ENCODE measurements around the gene ARPC5. TPM values are rescaled to one million over a fixed set of nuclear protein-coding genes. Genes with fewer than 3 reads are reported as not detected.
"Not testable (repeated sequence)": the region's sequence is repeated elsewhere in the genome, so short reads cannot be mapped to it uniquely, and the experiment has no call there.

Gene ARPC5
- 100 to 1,000 TPM; 103 to 120 (median 113) TPM for total RNA-seq
- 324 TPM for total RNA-seq (2013)

DNA sequence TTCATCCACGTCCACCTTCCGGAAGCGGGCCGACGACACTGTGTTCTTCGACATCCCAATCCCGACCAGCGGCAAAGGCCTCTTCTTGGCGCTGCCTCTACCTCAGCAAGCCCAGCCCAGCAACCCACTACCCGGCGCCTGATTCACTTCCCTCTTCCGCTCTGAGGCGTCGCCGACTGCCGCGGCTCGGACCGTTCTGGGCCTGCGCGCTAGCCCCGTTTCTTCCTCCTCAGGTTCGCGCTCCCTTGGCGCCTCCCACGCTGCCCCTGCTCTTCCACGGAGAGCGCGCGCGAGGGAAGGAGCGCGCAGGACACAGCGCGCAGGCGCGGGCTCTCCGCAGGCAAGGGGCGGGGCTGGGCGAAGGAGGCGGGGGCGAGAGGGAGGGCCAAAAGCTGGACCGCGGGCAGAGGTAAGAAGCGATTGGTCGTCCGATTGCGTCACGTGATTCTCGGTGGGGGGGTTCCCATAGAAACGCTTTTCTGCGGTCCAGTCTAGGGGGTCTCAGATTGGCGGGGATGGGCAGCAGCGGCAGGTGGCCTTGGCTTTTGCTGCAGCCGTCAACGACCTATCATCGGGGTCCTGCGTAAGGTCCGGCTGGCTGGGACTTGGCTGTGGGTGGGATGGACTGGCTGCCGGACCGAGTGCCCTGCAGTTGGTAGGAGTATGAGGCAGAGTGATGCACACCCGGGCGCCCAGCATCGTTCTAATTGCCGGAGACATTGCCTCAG, at the start of gene ARPC5:
TSS of gene ARPC5 (minus strand) at position 178 of the 728 bp plus-strand sequence. CDS start at position 54, 124 bp downstream.
- H3K4me3 ChIP-seq (ENCODE audit: low read length): peak within 1 kb of the TSS; percentile 62
- H3K36me3 Mint-ChIP-seq: no peaks in the 10 kb centered on the region
- peak within 1 kb of the TSS; percentile 49 for H3K27ac ChIP-seq (ENCODE audit: low read length)
- under 1% methylated on average over 65 of the region's 65 CpGs for WGBS (ENCODE audit: insufficient coverage)
- H3K4me1 ChIP-seq (ENCODE audit: control insufficient read depth, insufficient read depth, low read length): peaks cover 16% of the 10 kb centered on the region
- DNase-seq (peak; percentile 89 to 98), ATAC-seq (peak; percentile 83 to 93 (median 86))
- peak within 1 kb of the TSS; percentile 99 for H3K4me3 Mint-ChIP-seq
- H3K27me3 ChIP-seq (ENCODE audit: control insufficient read depth, insufficient read depth, low read length): no peaks in the 10 kb centered on the region
- TF ChIP-seq, protein P1, sequence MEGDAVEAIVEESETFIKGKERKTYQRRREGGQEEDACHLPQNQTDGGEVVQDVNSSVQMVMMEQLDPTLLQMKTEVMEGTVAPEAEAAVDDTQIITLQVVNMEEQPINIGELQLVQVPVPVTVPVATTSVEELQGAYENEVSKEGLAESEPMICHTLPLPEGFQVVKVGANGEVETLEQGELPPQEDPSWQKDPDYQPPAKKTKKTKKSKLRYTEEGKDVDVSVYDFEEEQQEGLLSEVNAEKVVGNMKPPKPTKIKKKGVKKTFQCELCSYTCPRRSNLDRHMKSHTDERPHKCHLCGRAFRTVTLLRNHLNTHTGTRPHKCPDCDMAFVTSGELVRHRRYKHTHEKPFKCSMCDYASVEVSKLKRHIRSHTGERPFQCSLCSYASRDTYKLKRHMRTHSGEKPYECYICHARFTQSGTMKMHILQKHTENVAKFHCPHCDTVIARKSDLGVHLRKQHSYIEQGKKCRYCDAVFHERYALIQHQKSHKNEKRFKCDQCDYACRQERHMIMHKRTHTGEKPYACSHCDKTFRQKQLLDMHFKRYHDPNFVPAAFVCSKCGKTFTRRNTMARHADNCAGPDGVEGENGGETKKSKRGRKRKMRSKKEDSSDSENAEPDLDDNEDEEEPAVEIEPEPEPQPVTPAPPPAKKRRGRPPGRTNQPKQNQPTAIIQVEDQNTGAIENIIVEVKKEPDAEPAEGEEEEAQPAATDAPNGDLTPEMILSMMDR (IDR thresholded peaks at IDR 0.05): no peak
- H3K36me3 ChIP-seq (ENCODE audit: control insufficient read depth, insufficient read depth, low read length): peaks cover 13% of the 10 kb centered on the region
- H3K27me3 Mint-ChIP-seq (ENCODE audit: low read depth in 2 of 2): peaks cover 0 to 7% of the 10 kb centered on the region in 2 donors
- intact Hi-C loops (cut with micrococcal nuclease): loop anchor here (2.0 kb wide), 1 partner anchor 165 kb away; no protein-coding TSS in a partner anchor
- H3K9me3 Mint-ChIP-seq: no peaks in the 10 kb centered on the region
- H3K4me1 Mint-ChIP-seq: peaks cover 40 to 47% of the 10 kb centered on the region in 2 donors
- peak within 1 kb of the TSS; percentile 92 to 99 for H3K27ac Mint-ChIP-seq
- no peaks in the 10 kb centered on the region for H3K9me3 ChIP-seq (ENCODE audit: control insufficient read depth, insufficient read depth, low read length)

DNA sequence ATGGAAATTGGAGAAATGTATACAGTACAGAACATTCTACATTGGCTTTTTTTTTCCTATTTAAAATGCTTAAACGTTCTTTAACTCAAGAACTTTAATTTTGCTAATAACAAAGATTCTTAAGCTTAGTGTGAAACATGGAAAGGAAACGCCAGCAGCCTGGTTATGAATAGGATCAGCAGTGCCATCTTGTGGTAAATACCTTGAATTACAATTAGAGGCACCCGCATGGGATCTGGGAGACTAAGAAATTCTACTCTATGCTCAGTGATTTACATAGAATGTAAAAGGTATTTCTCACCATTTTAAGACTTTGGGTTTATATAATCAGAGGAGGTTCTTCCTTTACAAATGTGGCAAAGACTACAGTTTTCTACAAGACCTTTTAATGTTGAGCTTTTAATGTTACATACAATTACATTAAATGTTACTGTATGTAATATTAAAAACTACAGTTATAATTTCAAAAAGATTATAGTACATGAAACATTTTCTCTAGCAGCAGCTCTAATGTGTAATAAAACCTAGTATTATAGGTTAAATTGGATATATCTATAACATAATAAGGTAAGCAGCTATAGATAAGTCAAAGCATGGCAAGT, 49.6 kb upstream of the ARPC5 start:
- no peaks in the 10 kb centered on the region for H3K36me3 ChIP-seq (ENCODE audit: control insufficient read depth, insufficient read depth, low read length)
- Mint-ChIP-seq H3K27ac (no peak overlapping the region), H3K9me3 (no peaks in the 10 kb centered on the region), H3K36me3 (no peaks in the 10 kb centered on the region), H3K27me3 (ENCODE audit: low read depth in 2 of 2) (peaks cover 27 to 34% of the 10 kb centered on the region in 2 donors), H3K4me3 (no peak overlapping the region), H3K4me1 (no peaks in the 10 kb centered on the region)
- no peaks in the 10 kb centered on the region for H3K9me3 ChIP-seq (ENCODE audit: control insufficient read depth, insufficient read depth, low read length)
- TF ChIP-seq, protein P1 (IDR thresholded peaks at IDR 0.05): peak; percentile 88
- peak; percentile 71 to 88 (median 79) for ATAC-seq
- DNase-seq: peak in 1 of 2 donors; percentile 75
- WGBS (ENCODE audit: insufficient coverage): 0% methylated on average over 1 of the region's 3 CpGs
- no peak overlapping the region for H3K27ac ChIP-seq (ENCODE audit: low read length)
- H3K4me1 ChIP-seq (ENCODE audit: control insufficient read depth, insufficient read depth, low read length): no peaks in the 10 kb centered on the region
- intact Hi-C loops (cut with micrococcal nuclease): loop anchor here (1.0 to 2.0 kb wide), 2 partner anchors 30 to 404 kb away; no protein-coding TSS in a partner anchor
- H3K4me3 ChIP-seq (ENCODE audit: low read length): no peak overlapping the region
- peaks cover 6% of the 10 kb centered on the region for H3K27me3 ChIP-seq (ENCODE audit: control insufficient read depth, insufficient read depth, low read length)

DNA sequence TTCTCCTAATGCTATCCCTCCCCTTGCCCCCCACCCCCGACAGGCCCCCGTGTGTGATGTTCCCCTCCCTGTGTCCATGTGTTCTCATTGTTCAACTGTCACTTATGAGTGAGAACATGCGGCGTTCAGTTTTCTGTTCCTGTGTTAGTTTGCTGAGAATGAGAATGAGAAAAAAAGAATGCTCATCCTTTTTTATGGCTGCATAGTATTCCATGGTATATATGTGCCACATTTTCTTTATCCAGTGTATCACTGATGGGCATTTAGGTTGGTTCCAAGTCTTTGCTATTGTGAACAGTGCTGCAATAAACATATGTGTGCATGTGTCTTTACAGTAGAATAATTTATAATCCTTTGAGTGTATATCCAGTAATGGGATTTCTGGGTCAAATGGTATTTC, 43.8 kb upstream of the ARPC5 start:
- H3K27ac ChIP-seq (ENCODE audit: low read length); H3K27ac Mint-ChIP-seq; H3K4me3 Mint-ChIP-seq; DNase-seq; intact Hi-C loops (cut with micrococcal nuclease); ATAC-seq; H3K36me3 Mint-ChIP-seq; H3K4me1 ChIP-seq (ENCODE audit: control insufficient read depth, insufficient read depth, low read length); H3K9me3 ChIP-seq (ENCODE audit: control insufficient read depth, insufficient read depth, low read length); H3K9me3 Mint-ChIP-seq; H3K4me3 ChIP-seq (ENCODE audit: low read length); H3K4me1 Mint-ChIP-seq; H3K27me3 ChIP-seq (ENCODE audit: control insufficient read depth, insufficient read depth, low read length); H3K36me3 ChIP-seq (ENCODE audit: control insufficient read depth, insufficient read depth, low read length): not testable (repeated sequence)
- 100% methylated on average over 2 of the region's 4 CpGs for WGBS (ENCODE audit: insufficient coverage)
- peaks cover 25 to 47% of the 10 kb centered on the region in 2 donors for H3K27me3 Mint-ChIP-seq (ENCODE audit: low read depth in 2 of 2)

DNA sequence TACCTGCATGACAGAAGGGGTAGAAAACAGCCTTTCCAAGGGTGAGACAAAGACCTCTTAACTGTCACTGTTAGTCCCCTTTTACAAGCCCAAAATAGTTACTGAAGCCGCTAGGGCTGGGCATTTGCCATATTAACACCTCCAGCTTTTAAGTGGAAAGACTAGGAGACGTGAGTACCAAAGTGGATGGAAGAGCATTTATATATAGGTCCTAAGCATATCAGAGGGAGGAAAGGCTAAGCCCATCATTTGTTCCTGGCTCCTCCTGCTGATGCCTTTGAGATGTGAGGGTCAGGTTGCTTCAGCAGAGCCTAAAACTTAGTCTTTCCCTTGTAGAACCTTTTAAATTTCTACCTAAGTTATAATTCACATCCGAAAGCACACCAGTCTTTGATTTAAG, 43.2 kb upstream of the ARPC5 start:
- Histone ChIP-seq H3K36me3 (ENCODE audit: control insufficient read depth, insufficient read depth, low read length) (no peaks in the 10 kb centered on the region), H3K4me1 (ENCODE audit: control insufficient read depth, insufficient read depth, low read length) (no peaks in the 10 kb centered on the region), H3K27ac (ENCODE audit: low read length) (no peak overlapping the region), H3K9me3 (ENCODE audit: control insufficient read depth, insufficient read depth, low read length) (no peaks in the 10 kb centered on the region), H3K4me3 (ENCODE audit: low read length) (no peak overlapping the region), H3K27me3 (ENCODE audit: control insufficient read depth, insufficient read depth, low read length) (no peaks in the 10 kb centered on the region)
- Mint-ChIP-seq H3K9me3 (no peaks in the 10 kb centered on the region), H3K4me1 (no peaks in the 10 kb centered on the region), H3K36me3 (no peaks in the 10 kb centered on the region), H3K27ac (no peak overlapping the region), H3K4me3 (no peak overlapping the region), H3K27me3 (ENCODE audit: low read depth in 2 of 2) (peaks cover 27 to 47% of the 10 kb centered on the region in 2 donors)
- TF ChIP-seq, protein P1 (IDR thresholded peaks at IDR 0.05): no peak
- 80% methylated on average over 2 of the region's 3 CpGs for WGBS (ENCODE audit: insufficient coverage)
- ATAC-seq (no peak), DNase-seq (no peak)
- intact Hi-C loops (cut with micrococcal nuclease): no loop called here

All from natural killer cell (primary cell).